ENCODE data around the gene CDC42BPG. TPM values are rescaled to one million over a fixed set of nuclear protein-coding genes. Genes with fewer than 3 reads are reported as not detected.

CDC42BPG gene
- total RNA-seq, 1 experiment from 2014 or later, result 3.7 TPM

DNA sequence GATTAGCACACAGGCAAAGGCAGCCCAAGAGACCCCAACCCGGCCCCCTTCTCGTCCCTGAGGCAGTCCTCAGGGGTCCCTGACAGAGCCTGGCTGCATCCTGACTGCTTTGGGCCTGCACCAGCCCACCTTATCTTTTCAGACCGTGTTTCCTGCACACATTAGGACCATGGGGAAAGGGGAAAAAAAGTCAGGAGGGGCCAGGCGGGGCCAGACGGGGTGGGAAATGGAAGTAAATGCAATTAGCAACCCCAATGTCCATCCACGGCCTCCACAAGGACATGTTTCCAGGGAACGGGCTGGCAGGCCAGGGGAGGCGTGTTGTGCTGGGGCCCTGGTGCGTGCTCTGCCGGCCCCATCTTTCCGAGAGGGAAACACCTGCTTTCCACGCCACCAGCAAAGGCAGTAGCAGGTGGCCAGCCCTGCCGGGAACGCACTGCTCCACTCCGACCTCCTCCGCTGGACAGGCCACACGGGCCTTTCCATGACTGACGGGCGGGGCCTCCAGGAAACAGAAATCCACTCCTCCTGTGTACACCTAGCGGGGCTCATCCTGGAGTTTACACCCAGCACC lies 26.5 kb upstream of the CDC42BPG start:
- no peak for DNase-seq (ENCODE audit: unreplicated experiment)
- H3K36me3 Mint-ChIP-seq (ENCODE audit: insufficient read depth, unreplicated experiment), result peaks cover 25% of the 10 kb centered on the region
- peak overlapping the region; percentile 64 for H3K27ac Mint-ChIP-seq (ENCODE audit: low read depth, unreplicated experiment)
- TF ChIP-seq, protein P1, sequence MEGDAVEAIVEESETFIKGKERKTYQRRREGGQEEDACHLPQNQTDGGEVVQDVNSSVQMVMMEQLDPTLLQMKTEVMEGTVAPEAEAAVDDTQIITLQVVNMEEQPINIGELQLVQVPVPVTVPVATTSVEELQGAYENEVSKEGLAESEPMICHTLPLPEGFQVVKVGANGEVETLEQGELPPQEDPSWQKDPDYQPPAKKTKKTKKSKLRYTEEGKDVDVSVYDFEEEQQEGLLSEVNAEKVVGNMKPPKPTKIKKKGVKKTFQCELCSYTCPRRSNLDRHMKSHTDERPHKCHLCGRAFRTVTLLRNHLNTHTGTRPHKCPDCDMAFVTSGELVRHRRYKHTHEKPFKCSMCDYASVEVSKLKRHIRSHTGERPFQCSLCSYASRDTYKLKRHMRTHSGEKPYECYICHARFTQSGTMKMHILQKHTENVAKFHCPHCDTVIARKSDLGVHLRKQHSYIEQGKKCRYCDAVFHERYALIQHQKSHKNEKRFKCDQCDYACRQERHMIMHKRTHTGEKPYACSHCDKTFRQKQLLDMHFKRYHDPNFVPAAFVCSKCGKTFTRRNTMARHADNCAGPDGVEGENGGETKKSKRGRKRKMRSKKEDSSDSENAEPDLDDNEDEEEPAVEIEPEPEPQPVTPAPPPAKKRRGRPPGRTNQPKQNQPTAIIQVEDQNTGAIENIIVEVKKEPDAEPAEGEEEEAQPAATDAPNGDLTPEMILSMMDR (IDR thresholded peaks at IDR 0.05; ENCODE audit: unreplicated experiment), result no peak
- H3K9me3 Mint-ChIP-seq (ENCODE audit: unreplicated experiment), result no peaks in the 10 kb centered on the region
- ChIA-PET POLR2A (interaction anchor here (3.3 kb wide), 1 partner anchor 14 kb away, joined by 38 read pairs; no protein-coding TSS in a partner anchor), CTCF (interaction anchor here (0.6 to 3.1 kb wide), 4 partner anchors 20 to 73 kb away, joined by 3 to 31 read pairs (median 5); no protein-coding TSS in a partner anchor)
- H3K4me1 Mint-ChIP-seq (ENCODE audit: insufficient read depth, unreplicated experiment), result peaks cover 29% of the 10 kb centered on the region
- intact Hi-C loops (cut with micrococcal nuclease), result no loop called here
- no peaks in the 10 kb centered on the region for H3K27me3 Mint-ChIP-seq (ENCODE audit: insufficient read depth, unreplicated experiment)
- no peak overlapping the region for H3K4me3 Mint-ChIP-seq (ENCODE audit: unreplicated experiment)
- BruUV-seq (replicated peaks), result no TSS peak

DNA sequence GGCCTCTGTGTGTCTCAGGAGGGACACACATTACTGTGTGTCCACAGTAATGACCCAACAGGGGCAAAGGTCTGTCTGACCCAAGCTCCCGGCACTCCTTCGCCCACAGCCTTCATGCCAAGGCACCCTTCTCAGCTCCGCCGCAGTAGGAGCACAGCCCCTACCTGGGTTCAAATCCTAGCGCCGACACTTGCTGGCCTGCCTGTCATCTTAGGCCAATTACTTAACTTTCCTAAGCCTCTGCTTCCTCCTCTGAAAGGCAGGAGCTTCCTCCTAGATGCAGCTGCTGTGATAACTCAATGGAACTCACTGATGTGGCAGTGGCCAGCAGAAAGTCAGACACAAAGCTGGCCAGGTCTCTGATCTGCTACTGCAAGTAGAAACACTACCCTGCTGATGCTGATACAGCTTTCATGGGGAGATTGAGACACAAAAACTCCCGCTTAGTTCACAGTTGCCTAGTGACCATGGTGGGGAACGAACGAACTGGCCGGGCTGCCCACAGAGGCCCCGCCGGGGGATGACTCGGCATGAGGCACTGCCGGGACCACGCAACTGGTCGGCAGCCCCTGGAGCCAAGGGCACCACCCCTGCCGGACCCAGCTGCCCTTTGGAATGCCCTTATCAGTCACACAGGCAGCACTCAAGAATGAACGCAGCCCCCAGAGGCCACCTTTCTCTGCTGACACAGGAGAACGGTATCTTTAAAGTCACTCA lies 25.9 kb upstream of the CDC42BPG start:
- CTCF ChIA-PET, result interaction anchor here (0.6 to 3.1 kb wide), 10 partner anchors 12 to 333 kb away, joined by 3 to 31 read pairs (median 3); partner anchors contain the start of gene ZNHIT2
- no peak overlapping the region for H3K27ac Mint-ChIP-seq (ENCODE audit: low read depth, unreplicated experiment)
- peaks cover 30% of the 10 kb centered on the region for H3K4me1 Mint-ChIP-seq (ENCODE audit: insufficient read depth, unreplicated experiment)
- no peaks in the 10 kb centered on the region for H3K9me3 Mint-ChIP-seq (ENCODE audit: unreplicated experiment)
- POLR2A ChIA-PET, result interaction anchor here (3.3 kb wide), 1 partner anchor 14 kb away, joined by 38 read pairs; no protein-coding TSS in a partner anchor
- H3K4me3 Mint-ChIP-seq (ENCODE audit: unreplicated experiment), result no peak overlapping the region
- H3K27me3 Mint-ChIP-seq (ENCODE audit: insufficient read depth, unreplicated experiment), result no peaks in the 10 kb centered on the region
- intact Hi-C loops (cut with micrococcal nuclease), result no loop called here
- TF ChIP-seq, protein P1 (IDR thresholded peaks at IDR 0.05; ENCODE audit: unreplicated experiment), result no peak
- H3K36me3 Mint-ChIP-seq (ENCODE audit: insufficient read depth, unreplicated experiment), result peaks cover 23% of the 10 kb centered on the region
- no peak for DNase-seq (ENCODE audit: unreplicated experiment)
- BruUV-seq (replicated peaks), result no TSS peak

DNA sequence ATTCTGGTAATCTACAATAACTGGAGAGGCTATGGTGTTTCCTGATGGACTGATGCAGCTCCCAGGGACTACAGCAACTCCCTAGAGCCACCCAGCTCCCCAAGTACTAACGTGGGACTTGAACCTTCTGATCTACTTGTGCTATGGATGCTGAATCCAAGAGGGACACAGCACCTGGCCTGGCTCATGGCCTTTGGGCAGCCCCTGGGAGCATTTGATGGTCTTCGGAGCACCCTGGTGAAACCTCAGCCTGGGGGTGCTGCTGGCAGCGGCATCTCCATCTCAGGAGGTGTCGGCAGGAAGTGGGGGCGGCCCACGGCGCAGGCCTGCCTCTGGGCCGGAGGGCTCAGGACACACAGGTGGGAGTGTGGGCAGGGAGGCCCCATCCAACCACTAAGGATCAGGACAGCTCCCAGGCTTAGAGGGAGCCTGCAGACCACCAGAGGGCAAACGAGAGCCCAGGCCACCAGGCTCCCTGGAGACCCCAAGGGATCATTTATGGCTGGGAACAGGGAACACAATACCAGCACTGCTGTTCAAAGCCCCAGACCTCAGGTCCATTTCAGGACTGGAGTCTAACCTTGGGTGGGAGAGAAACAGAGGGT lies 25.2 kb upstream of the CDC42BPG start:
- Mint-ChIP-seq H3K36me3 (ENCODE audit: insufficient read depth, unreplicated experiment) (peaks cover 19% of the 10 kb centered on the region), H3K27me3 (ENCODE audit: insufficient read depth, unreplicated experiment) (no peaks in the 10 kb centered on the region), H3K9me3 (ENCODE audit: unreplicated experiment) (no peaks in the 10 kb centered on the region), H3K4me3 (ENCODE audit: unreplicated experiment) (no peak overlapping the region), H3K27ac (ENCODE audit: low read depth, unreplicated experiment) (peak overlapping the region; percentile 49), H3K4me1 (ENCODE audit: insufficient read depth, unreplicated experiment) (peaks cover 30% of the 10 kb centered on the region)
- ChIA-PET POLR2A (interaction anchor here (0.6 to 9.2 kb wide), 8 partner anchors 8 to 129 kb away, joined by 3 to 103 read pairs (median 3); partner anchors contain the start of genes EHD1 and SF1), CTCF (interaction anchor here (0.5 to 6.2 kb wide), 9 partner anchors 7 to 248 kb away, joined by 3 to 48 read pairs (median 3); partner anchors contain the start of genes EHD1 and ZNHIT2)
- intact Hi-C loops (cut with micrococcal nuclease), result loop anchor here (1.0 kb wide), 1 partner anchor 9 kb away; the partner anchor contains the start of gene EHD1
- BruUV-seq (replicated peaks), result no TSS peak
- no peak for DNase-seq (ENCODE audit: unreplicated experiment)
- TF ChIP-seq, protein P1 (IDR thresholded peaks at IDR 0.05; ENCODE audit: unreplicated experiment), result no peak

All from MCF 10A (cell line).